ENCODE data around the gene FNDC1.

Gene FNDC1

DNA sequence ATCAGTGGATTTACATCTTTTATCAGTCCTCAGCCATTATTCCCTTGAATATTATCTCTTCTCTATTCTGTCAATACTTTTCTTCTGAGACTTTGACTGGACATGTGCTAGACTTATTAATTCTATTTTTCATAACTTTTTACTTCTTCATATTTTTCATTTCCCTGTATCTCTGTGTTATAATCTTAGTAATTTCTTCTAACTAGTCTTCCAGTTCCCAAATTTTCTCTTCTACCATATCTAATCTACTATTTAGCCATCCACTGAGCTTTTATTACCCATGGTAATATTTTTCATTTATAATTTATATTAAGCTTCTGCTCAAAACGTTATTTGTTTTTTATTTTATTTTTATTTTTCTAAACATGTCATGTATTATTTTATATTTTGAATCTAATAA, 13.1 kb upstream of the FNDC1 start:
- no peak overlapping the region for H3K4me3 ChIP-seq (ENCODE audit: low read depth, low read length)
- TF ChIP-seq CTCF (IDR thresholded peaks at IDR 0.05; ENCODE audit: borderline replicate concordance, insufficient read depth, low read depth, low read length), result no peak

GRCh38 chr6:159157431-159157830, 11.8 kb upstream of the FNDC1 start:
- TF ChIP-seq CTCF (IDR thresholded peaks at IDR 0.05; ENCODE audit: borderline replicate concordance, insufficient read depth, low read depth, low read length), result no peak
- no peak overlapping the region for H3K4me3 ChIP-seq (ENCODE audit: low read depth, low read length)

- TF ChIP-seq CTCF (IDR thresholded peaks at IDR 0.05; ENCODE audit: borderline replicate concordance, insufficient read depth, low read depth, low read length), result no peak
- H3K4me3 ChIP-seq (ENCODE audit: low read depth, low read length), result no peak overlapping the region
Measured at GRCh38 chr6:159161839-159162238, 7.4 kb upstream of the FNDC1 start.

- no peak for TF ChIP-seq CTCF (IDR thresholded peaks at IDR 0.05; ENCODE audit: borderline replicate concordance, insufficient read depth, low read depth, low read length)
- no peak overlapping the region for H3K4me3 ChIP-seq (ENCODE audit: low read depth, low read length)
Measured at GRCh38 chr6:159163901-159164370, 5.3 kb upstream of the FNDC1 start.

DNA sequence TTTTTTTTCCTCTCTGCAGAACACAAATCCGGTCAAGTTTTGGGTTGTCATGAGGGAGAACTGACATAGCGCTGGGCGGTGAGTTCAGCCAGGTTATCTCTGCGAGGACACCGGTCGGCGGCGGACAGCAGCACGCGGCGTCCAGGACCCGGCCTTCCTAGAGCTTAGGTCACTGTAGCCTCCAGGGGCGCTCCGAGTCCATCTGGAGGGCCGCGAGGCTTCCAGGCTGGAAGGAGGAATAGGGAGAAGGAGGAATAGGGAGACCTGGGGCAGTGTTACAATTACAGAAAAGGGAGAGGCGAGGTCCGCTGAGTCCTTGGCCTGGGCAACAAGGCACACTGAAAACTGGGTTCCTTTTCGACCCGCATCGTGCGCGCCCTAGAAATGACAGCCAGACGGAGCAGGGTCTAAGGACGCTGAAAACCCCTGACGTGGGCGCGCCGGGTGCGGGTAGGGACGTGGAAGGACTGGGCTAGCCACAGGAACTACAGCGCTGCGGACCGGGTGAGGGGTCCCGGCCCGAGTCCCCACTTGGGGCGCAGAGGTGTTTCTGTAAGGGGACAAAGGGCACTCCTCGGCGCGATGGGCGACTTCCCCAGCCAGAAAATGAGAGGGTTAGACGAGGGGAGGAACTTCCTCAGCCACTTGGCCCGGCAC, 536 bp upstream of the FNDC1 start:
- H3K4me3 ChIP-seq (ENCODE audit: low read depth, low read length), result no peak overlapping the region
- no peak for TF ChIP-seq CTCF (IDR thresholded peaks at IDR 0.05; ENCODE audit: borderline replicate concordance, insufficient read depth, low read depth, low read length)

DNA sequence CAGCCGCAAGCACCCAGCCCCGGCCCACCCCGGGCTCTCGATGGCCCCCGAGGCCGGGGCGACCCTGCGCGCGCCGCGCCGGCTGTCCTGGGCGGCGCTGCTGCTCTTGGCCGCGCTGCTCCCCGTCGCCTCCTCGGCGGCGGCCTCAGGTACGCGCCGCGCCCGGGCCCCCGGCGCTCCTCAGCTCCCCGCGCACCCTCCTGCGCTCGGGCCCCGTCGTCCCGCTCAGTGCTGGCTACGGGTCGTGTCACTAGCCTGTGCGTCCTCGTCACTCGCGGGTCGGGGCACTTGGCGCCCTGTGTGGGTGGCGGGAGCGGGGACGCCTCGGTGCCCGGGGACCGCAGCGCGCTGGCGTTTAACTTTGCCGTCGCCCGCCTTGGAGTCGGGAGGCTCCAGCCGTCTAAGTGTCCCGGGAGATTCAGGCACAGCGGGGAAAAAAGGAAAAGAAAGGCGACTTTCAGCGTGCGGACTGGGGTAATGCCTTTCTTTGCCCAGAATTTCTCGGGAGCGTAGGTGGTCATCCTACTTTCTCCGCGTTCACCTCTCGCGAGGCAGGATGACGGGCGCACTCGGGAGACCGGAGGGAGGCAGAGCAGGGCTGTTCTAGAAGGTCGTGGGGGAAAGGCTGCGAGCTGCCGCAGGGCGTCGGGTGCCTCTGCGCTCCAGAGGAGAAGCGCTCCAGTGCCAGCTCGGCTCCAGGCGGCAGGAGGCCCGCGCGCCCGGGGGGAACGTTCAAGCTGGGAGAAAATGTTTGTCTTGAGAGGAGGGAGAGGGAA, 545 bp downstream of the FNDC1 start:
- H3K4me3 ChIP-seq (ENCODE audit: low read depth, low read length), result no peak overlapping the region
- no peak for TF ChIP-seq CTCF (IDR thresholded peaks at IDR 0.05; ENCODE audit: borderline replicate concordance, insufficient read depth, low read depth, low read length)

GRCh38 chr6:159170333-159170672, 1.1 kb downstream of the FNDC1 start:
- no peak overlapping the region for H3K4me3 ChIP-seq (ENCODE audit: low read depth, low read length)

More at GRCh38 chr6:159170333-159170672, 1.1 kb downstream of the FNDC1 start:
- no peak for TF ChIP-seq CTCF (IDR thresholded peaks at IDR 0.05; ENCODE audit: borderline replicate concordance, insufficient read depth, low read depth, low read length)
